Activated naive CD8-positive, alpha-beta T cell treated with anti-CD3 and anti-CD28 coated beads for 36 hours (primary cell): Measurements from ENCODE around the gene FBXL5. TPM values are rescaled to one million over a fixed set of nuclear protein-coding genes. Genes with fewer than 3 reads are reported as not detected.
"Not testable (repeated sequence)": the region's sequence is repeated elsewhere in the genome, so short reads cannot be mapped to it uniquely, and the experiment has no call there.

ENCODE experiments used
- DNase-seq: peaks from one replicate; pipeline ENCODE4 v3.0.0; 2021
- H3K27ac Mint-ChIP-seq: one replicate; pipeline ENCODE4 v1.8.0; 2022; ENCODE audit warnings: mild to moderate bottlenecking, moderate library complexity, mixed read lengths
- H3K27me3 Mint-ChIP-seq: one replicate; pipeline ENCODE4 v1.8.0; 2022; ENCODE audit warnings: mild to moderate bottlenecking, mixed read lengths
- H3K36me3 Mint-ChIP-seq: one replicate; pipeline ENCODE4 v1.8.0; 2021; ENCODE audit warnings: mild to moderate bottlenecking, mixed read lengths
- H3K4me1 Mint-ChIP-seq: one replicate; pipeline ENCODE4 v1.8.0; 2021; ENCODE audit warnings: mixed read lengths
- H3K4me3 Mint-ChIP-seq: one replicate; pipeline ENCODE4 v1.8.0; 2022; ENCODE audit warnings: mild to moderate bottlenecking, moderate library complexity, mixed read lengths
- H3K9me3 Mint-ChIP-seq: one replicate; pipeline ENCODE4 v1.8.0; 2022; ENCODE audit warnings: mixed read lengths
- total RNA-seq, 2 experiments: library from RNA; stranded (reverse); gene quantifications; one replicate each; pipeline ENCODE4 v1.2.3, GENCODE V29; 2021

The FBXL5 gene
- total RNA-seq, 2 experiments from 2014 or later: 30.3 to 31.0 TPM

GRCh38 chr4:15649914-15650545 is 5.1 kb downstream of the FBXL5 start:
- H3K27ac Mint-ChIP-seq: peak overlapping the region; percentile 30
- H3K27me3 Mint-ChIP-seq: no peaks in the 10 kb centered on the region
- peaks cover 51% of the 10 kb centered on the region for H3K4me1 Mint-ChIP-seq
- DNase-seq: peak; percentile 53
- peak overlapping the region; percentile 32 for H3K4me3 Mint-ChIP-seq
- H3K9me3 Mint-ChIP-seq: no peaks in the 10 kb centered on the region
- H3K36me3 Mint-ChIP-seq: peaks cover 15% of the 10 kb centered on the region

- Mint-ChIP-seq H3K27me3 (no peaks in the 10 kb centered on the region), H3K4me1 (peaks cover 54% of the 10 kb centered on the region), H3K27ac (no peak overlapping the region), H3K36me3 (peaks cover 6% of the 10 kb centered on the region), H3K4me3 (no peak overlapping the region), H3K9me3 (no peaks in the 10 kb centered on the region)
- no peak for DNase-seq
Observed at GRCh38 chr4:15648600-15648999, 6.6 kb downstream of the FBXL5 start.

- H3K4me3 Mint-ChIP-seq: no peak overlapping the region
- peaks cover 13% of the 10 kb centered on the region for H3K4me1 Mint-ChIP-seq
- no peaks in the 10 kb centered on the region for H3K27me3 Mint-ChIP-seq
- no peaks in the 10 kb centered on the region for H3K9me3 Mint-ChIP-seq
- no peak for DNase-seq
- peaks cover 7% of the 10 kb centered on the region for H3K36me3 Mint-ChIP-seq
- no peak overlapping the region for H3K27ac Mint-ChIP-seq
Observed at GRCh38 chr4:15638418-15638817, 16.7 kb downstream of the FBXL5 start.

- no peak for DNase-seq
- Mint-ChIP-seq H3K27ac (no peak overlapping the region), H3K4me3 (no peak overlapping the region), H3K27me3 (no peaks in the 10 kb centered on the region), H3K9me3 (no peaks in the 10 kb centered on the region), H3K36me3 (peaks cover 20% of the 10 kb centered on the region), H3K4me1 (peaks cover 6% of the 10 kb centered on the region)
Observed at GRCh38 chr4:15636818-15637217, 18.3 kb downstream of the FBXL5 start.

- not testable (repeated sequence) for H3K27me3 Mint-ChIP-seq, DNase-seq, H3K4me3 Mint-ChIP-seq, H3K27ac Mint-ChIP-seq
- Mint-ChIP-seq H3K9me3 (peaks cover 31% of the 10 kb centered on the region), H3K36me3 (peaks cover 75% of the 10 kb centered on the region), H3K4me1 (peaks cover 14% of the 10 kb centered on the region)
Observed at GRCh38 chr4:15617407-15617806, 37.8 kb downstream of the FBXL5 start.

- H3K4me3 Mint-ChIP-seq, H3K27me3 Mint-ChIP-seq, H3K27ac Mint-ChIP-seq, DNase-seq: not testable (repeated sequence)
- H3K9me3 Mint-ChIP-seq: peaks cover 20% of the 10 kb centered on the region
- H3K4me1 Mint-ChIP-seq: peaks cover 13% of the 10 kb centered on the region
- peaks cover 55% of the 10 kb centered on the region for H3K36me3 Mint-ChIP-seq
Observed at GRCh38 chr4:15614891-15615290, 40.3 kb downstream of the FBXL5 start.

GRCh38 chr4:15612136-15612535 is 43.0 kb downstream of the FBXL5 start:
- H3K27ac Mint-ChIP-seq: no peak overlapping the region
- no peak for DNase-seq
- peaks cover 13% of the 10 kb centered on the region for H3K4me1 Mint-ChIP-seq
- H3K9me3 Mint-ChIP-seq: peaks cover 4% of the 10 kb centered on the region
- H3K4me3 Mint-ChIP-seq: no peak overlapping the region
- peaks cover 33% of the 10 kb centered on the region for H3K36me3 Mint-ChIP-seq
- no peaks in the 10 kb centered on the region for H3K27me3 Mint-ChIP-seq

- no peak overlapping the region for H3K4me3 Mint-ChIP-seq
- no peak overlapping the region for H3K27ac Mint-ChIP-seq
Observed at GRCh38 chr4:15610855-15611254, 44.3 kb downstream of the FBXL5 start.

GRCh38 chr4:15605537-15605936 is 49.6 kb downstream of the FBXL5 start:
- Mint-ChIP-seq H3K4me1 (peaks cover 3% of the 10 kb centered on the region), H3K4me3 (no peak overlapping the region), H3K27ac (no peak overlapping the region), H3K36me3 (peaks cover 37% of the 10 kb centered on the region), H3K27me3 (no peaks in the 10 kb centered on the region), H3K9me3 (no peaks in the 10 kb centered on the region)
- DNase-seq: no peak

More at GRCh38 chr4:15610855-15611254, 44.3 kb downstream of the FBXL5 start:
- peaks cover 7% of the 10 kb centered on the region for H3K4me1 Mint-ChIP-seq
- no peaks in the 10 kb centered on the region for H3K27me3 Mint-ChIP-seq
- peaks cover 20% of the 10 kb centered on the region for H3K36me3 Mint-ChIP-seq
- H3K9me3 Mint-ChIP-seq: no peaks in the 10 kb centered on the region
- DNase-seq: no peak

GRCh38 chr4:15601862-15602261 is 53.3 kb downstream of the FBXL5 start:
- Mint-ChIP-seq H3K36me3 (peaks cover 40% of the 10 kb centered on the region), H3K27ac (no peak overlapping the region), H3K4me1 (no peaks in the 10 kb centered on the region), H3K4me3 (no peak overlapping the region), H3K27me3 (no peaks in the 10 kb centered on the region), H3K9me3 (no peaks in the 10 kb centered on the region)
- DNase-seq: no peak

- Mint-ChIP-seq H3K4me1 (no peaks in the 10 kb centered on the region), H3K27ac (no peak overlapping the region), H3K9me3 (no peaks in the 10 kb centered on the region), H3K27me3 (no peaks in the 10 kb centered on the region), H3K4me3 (no peak overlapping the region), H3K36me3 (peaks cover 37% of the 10 kb centered on the region)
- DNase-seq: no peak
Observed at GRCh38 chr4:15600176-15600575, 55.0 kb downstream of the FBXL5 start.

GRCh38 chr4:15598644-15599043 is 56.5 kb downstream of the FBXL5 start:
- peaks cover 24% of the 10 kb centered on the region for H3K36me3 Mint-ChIP-seq
- no peaks in the 10 kb centered on the region for H3K27me3 Mint-ChIP-seq
- H3K27ac Mint-ChIP-seq: no peak overlapping the region
- no peak overlapping the region for H3K4me3 Mint-ChIP-seq
- no peak for DNase-seq
- H3K4me1 Mint-ChIP-seq: no peaks in the 10 kb centered on the region
- H3K9me3 Mint-ChIP-seq: no peaks in the 10 kb centered on the region

GRCh38 chr4:15592799-15593198 is 62.4 kb downstream of the FBXL5 start:
- H3K9me3 Mint-ChIP-seq: no peaks in the 10 kb centered on the region
- H3K27me3 Mint-ChIP-seq: no peaks in the 10 kb centered on the region

GRCh38 chr4:15587649-15588048 is 67.5 kb downstream of the FBXL5 start:
- Mint-ChIP-seq H3K27me3 (no peaks in the 10 kb centered on the region), H3K27ac (no peak overlapping the region), H3K9me3 (no peaks in the 10 kb centered on the region), H3K4me3 (no peak overlapping the region), H3K4me1 (no peaks in the 10 kb centered on the region), H3K36me3 (peaks cover 7% of the 10 kb centered on the region)
- no peak for DNase-seq

More at GRCh38 chr4:15592799-15593198, 62.4 kb downstream of the FBXL5 start:
- Mint-ChIP-seq H3K4me1 (no peaks in the 10 kb centered on the region), H3K4me3 (no peak overlapping the region), H3K27ac (no peak overlapping the region), H3K36me3 (peaks cover 2% of the 10 kb centered on the region)
- no peak for DNase-seq

GRCh38 chr4:15586066-15586465 is 69.1 kb downstream of the FBXL5 start:
- no peak overlapping the region for H3K27ac Mint-ChIP-seq
- H3K4me3 Mint-ChIP-seq: no peak overlapping the region
- peaks cover 9% of the 10 kb centered on the region for H3K36me3 Mint-ChIP-seq
- H3K9me3 Mint-ChIP-seq: no peaks in the 10 kb centered on the region
- peaks cover 2% of the 10 kb centered on the region for H3K4me1 Mint-ChIP-seq
- no peaks in the 10 kb centered on the region for H3K27me3 Mint-ChIP-seq
- DNase-seq: no peak

GRCh38 chr4:15585331-15585730 is 69.8 kb downstream of the FBXL5 start:
- Mint-ChIP-seq H3K4me3 (no peak overlapping the region), H3K27ac (no peak overlapping the region), H3K4me1 (peaks cover 2% of the 10 kb centered on the region), H3K9me3 (no peaks in the 10 kb centered on the region), H3K27me3 (no peaks in the 10 kb centered on the region), H3K36me3 (peaks cover 9% of the 10 kb centered on the region)
- DNase-seq: no peak
